Fibroblast of skin of abdomen (primary cell): ENCODE data around the gene BTBD7. TPM values are rescaled to one million over a fixed set of nuclear protein-coding genes. Genes with fewer than 3 reads are reported as not detected.
"Not testable (repeated sequence)": the region's sequence is repeated elsewhere in the genome, so short reads cannot be mapped to it uniquely, and the experiment has no call there.

Source experiments
- DNase-seq: peaks from one replicate; pipeline ENCODE4 v3.0.0-alpha.2; 2013
- polyA plus RNA-seq, 2 experiments: library from polyadenylated mRNA; unstranded; fragments of 120-200 nt; gene quantifications; one replicate each; pipeline ENCODE4 v1.2.1, GENCODE V29; 2013; ENCODE audit not compliant: insufficient read length in 2 of 2

The BTBD7 gene
- polyA plus RNA-seq (2013, experiment 1 of 2; ENCODE audit: insufficient read length) = 21.8 TPM
- polyA plus RNA-seq (2013, experiment 2 of 2; ENCODE audit: insufficient read length) = 23.8 TPM

DNA sequence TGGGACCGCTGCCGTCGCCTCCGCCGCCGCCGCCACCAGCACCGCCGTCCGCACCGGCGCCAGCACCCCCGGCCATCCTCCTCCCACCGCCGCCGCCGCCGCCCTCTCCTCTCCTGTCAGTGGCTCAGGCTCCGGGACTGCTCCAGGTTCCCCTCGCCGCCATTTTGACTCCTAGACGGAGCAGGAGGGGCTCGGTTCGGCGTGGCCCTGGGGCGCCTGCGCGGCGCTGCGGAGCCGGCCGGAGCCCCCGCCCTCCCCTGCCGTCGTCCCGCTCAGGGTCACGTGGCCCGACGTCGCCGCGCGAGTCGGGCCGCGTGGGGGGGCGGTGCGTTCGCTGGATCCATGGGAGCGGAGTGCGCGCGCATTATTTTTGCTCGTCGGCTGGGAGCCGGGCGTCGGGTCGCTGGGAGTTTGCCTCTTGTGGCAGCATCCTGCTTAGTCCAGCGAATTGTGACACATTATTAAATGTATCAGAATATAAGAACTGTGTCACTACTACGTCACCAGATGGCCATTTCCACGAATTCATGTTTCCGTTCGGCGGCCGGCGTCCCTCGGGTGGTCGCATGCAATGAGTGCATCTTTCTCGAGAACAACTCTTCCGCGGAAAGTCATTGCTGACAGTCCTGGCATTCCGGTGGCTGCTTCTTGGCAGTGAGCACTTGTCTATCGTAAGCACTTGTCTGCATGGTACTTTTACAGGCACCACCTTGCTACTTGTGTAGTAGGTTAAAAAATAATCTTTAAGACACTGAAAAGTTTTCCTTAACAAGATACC, at the start of gene BTBD7:
Gene BTBD7 (minus strand): TSS at position 184 of the 778 bp plus-strand sequence. CDS start 36,985 bp downstream, outside the sequence.
- DNase-seq = peak; percentile 96

GRCh38 chr14:93381644-93382043, 48.8 kb upstream of the BTBD7 start:
- DNase-seq = no peak

DNA sequence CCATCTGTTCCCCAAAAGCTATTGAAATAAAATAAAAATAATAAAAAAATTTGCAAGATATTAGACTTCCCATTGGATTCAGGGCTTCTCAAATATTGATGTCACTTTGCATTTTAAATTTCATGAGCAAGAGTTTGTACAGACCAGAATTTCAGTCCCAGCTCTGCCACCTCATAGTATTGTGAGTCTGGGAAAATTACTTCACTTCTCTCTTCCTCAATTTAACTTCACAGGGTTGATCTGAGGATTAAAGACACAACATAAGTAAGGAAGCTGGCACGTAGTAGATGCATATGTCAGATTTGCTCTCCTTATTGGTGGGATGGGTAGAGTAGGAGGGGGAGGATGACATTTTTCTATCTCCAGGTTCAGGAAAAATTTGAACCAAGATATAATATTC, 47.0 kb upstream of the BTBD7 start:
- no peak for DNase-seq

DNA sequence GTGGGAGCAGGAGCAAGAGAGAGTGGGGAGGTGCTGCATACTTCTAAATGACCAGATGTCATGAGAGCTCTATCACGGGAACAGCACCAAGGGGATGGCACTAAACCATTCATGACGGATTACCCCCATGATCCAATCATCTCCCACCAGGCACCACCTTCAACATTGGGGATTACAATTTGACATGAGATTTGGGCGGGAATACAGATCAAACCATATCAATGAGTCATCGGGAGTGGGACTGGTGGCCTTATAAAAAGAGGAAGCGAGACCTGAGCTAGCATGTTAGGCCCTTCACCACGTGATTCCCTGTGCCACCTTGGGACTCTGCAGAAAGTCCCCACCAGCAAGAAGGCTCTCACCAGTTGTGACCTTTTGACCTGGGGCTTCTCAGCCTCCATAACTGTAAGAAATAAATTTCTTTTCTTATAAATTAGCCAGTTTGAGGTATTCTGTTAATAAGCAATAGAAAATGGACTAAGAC, 42.9 kb upstream of the BTBD7 start:
- no peak for DNase-seq

DNA sequence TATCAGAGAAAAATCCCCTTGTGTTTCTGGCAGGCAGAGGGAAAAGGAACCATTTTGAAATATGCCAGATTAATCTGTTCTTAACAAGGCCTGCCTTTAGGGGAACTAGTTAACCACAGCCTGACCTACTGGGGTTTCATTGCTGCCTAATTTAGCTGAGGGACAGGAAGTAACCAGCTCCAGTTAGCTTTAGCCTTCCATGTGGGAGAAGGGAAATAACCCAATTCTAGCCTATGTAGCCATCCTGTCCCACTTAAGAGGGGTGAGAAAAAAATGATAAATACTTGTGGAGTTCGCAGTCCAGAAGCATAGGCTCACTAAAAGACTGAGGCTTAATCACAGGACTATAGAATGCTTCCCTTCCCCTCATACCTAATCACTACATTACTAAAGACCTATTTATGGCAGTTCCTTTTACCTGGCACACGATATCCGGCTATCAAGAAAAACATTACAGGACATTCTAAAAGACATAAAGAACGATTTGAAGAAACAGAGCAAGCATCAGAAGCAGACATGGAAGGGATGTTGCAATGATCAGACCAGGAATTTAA, 37.0 kb upstream of the BTBD7 start:
- DNase-seq = no peak

- no peak for DNase-seq
These were observed 36.3 kb upstream of the BTBD7 start for GRCh38 chr14:93368996-93369712.

- not testable (repeated sequence) for DNase-seq
These were observed 22.0 kb upstream of the BTBD7 start for GRCh38 chr14:93354873-93355272.

DNA sequence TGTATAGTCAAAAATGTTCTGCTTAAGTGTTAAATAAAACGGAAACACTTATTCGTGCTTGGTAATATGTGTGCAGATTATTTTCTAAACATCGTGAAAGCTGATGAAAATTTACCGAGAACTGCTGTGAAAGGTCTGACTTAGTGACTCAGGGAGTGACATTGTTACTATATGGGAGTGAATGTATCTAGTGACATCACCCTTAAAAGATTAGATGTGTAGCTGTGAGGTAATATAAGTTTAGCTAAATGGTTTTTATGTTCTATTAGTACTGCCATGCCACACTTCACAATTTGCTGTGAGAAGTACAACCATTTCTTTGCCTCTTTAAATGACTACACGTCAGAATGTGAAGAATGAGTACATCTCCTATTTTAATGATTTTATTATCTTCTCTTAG, 15.5 kb upstream of the BTBD7 start:
- DNase-seq = no peak

GRCh38 chr14:93347850-93348249, 15.0 kb upstream of the BTBD7 start:
- no peak for DNase-seq

- no peak for DNase-seq
These were observed 14.3 kb upstream of the BTBD7 start, which contains the start of gene COX8C for GRCh38 chr14:93346926-93347721. COX8C (plus strand) TSS chr14:93347182; CDS start chr14:93347269, 87 bp downstream.

DNA sequence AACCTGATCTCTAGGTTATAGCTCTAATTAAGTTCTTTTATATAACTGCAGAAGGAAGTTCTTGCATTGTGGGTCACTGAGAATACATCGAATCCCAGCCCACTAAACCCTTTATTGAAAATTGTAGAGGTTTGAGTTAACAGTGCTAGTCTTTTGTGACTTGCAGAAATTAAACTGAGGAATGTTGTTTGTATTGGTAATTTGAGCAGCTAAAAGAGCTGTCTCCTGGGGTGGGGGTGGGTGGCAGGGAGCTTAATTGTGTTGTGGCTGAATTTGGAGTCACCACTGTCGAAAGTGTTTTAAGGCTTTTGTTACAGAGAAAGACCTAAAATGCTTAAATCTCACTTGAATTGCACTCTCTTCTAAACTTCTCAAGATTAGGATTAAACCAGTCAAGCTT, 11.0 kb upstream of the BTBD7 start:
- no peak for DNase-seq

DNA sequence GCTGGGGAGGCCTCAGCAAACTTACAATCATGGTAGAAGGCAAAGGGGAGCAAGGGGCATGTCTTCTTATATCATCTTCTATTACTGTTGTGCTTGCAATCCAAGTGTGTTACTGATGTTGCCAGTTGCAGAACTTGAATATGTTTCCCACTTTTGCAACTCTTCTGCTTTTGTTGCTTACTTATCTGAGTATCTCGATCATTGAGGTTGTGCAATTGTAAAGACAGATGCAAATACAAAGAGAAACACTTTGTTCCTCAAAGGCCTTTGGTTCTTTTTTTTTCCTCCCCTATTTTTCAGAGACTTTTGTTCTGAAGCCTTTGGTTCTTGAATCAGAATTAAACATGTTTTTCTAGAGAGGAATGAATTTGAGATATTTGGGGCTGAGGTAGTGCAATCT, 10.4 kb upstream of the BTBD7 start:
- DNase-seq = no peak

DNA sequence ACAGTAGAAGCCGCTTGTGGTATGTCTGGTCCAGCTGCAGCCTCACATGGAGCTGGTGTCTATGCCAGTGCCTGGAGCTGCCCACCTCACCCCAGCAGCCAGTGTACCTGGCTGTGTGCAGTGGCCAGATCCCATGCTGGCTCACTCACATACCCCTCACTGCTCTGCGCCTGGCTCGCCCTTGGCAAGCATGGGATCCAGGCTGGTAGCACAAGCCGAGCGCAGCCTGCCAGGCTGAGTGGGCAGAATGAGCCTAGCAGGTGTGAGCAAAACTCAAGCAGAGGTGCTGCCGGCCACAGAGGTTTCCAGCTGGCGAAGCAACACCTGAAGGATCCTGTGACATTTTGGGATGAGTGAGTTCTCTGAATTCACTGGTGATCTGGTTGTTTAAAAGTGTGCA, 5.0 kb upstream of the BTBD7 start:
- DNase-seq = no peak

DNA sequence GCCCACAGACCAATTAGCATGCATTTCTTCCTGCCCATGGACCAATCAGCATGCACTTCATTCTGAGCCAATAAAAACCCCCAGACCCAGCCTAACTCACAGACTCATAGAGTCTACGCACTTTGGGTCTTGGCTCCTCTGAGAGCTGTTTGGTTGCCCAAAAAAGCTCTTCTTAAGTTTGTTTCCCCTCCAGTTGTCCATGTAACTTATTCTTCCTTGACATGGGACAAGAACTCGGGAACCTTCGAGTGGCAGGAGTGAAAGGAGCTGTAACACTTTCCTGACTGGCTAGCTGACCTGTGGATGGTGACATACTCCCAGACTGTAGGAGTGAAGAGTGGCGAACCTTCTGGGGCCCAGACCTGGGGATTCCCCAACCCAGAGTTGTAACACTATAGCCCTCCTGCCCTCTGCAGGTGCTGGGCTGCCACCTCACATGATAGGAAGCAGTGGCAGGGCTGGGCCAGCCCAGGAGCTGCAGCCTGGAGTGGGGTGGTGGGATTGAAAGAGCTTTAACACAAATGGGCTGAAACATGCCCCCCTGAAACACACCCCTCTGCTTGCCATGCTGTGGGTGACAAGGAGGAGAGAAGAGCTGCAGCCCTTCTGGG, 4.4 kb upstream of the BTBD7 start:
- no peak for DNase-seq

GRCh38 chr14:93333631-93334103, 831 bp upstream of the BTBD7 start:
- no peak for DNase-seq

DNA sequence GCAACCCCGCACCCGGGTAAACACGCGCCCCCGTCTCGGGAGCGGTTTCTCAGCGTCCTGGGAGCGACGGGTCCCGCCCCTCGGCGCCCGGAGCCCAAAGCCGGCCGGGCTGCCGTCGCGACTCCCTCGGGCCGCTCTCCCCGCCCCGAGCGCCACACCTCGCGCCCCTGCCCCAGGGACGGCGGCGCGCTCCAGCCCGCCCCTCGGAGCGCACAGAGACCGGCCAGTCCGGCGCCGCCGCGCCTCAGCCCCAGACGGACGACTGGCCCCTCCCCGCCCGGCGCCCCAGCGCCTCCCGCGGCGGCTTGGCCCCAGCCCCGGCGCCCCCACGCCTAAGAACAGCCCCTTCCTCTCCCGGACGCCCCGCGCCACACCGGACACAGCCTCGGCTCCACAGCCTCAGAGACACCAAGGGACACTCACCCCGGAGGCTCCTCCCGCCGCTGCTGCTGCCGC, 411 bp downstream of the BTBD7 start:
- peak; percentile 43 for DNase-seq

- no peak for DNase-seq
These were observed 974 bp downstream of the BTBD7 start for GRCh38 chr14:93331728-93332396.

DNA sequence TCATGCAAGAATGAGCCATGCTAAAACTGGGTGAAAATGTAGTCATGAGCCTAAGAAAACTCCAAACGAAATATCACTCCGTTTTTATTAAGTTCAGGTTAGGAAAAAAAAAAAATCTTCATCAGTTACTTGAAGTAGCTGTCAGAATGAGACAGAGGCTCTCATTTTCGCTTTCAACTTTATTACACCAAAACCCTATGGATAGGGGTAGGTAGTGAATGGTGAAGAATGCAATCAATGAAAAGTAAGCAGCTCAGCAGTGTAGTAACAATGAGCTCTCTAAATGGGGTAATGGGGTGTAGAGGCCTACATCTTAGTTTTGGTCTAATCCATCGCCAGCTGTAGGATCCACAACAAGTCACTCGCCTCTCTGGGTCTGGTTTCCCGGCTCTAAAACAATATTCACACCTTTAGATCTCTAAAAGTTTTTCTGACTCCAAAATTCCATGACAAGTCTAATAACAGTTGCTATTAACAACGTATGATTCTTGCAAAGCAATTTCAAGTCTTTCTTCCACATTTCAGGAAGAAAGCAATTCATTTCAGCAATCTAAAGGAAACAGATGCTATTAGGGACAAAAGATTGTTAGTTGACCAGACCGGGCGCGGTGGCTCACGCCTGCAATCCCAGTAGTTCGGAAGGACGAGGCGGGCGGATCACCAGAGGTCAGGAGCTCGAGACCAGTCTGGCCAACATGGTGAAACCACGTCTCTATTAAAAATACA, 1.7 kb downstream of the BTBD7 start:
- no peak for DNase-seq

DNA sequence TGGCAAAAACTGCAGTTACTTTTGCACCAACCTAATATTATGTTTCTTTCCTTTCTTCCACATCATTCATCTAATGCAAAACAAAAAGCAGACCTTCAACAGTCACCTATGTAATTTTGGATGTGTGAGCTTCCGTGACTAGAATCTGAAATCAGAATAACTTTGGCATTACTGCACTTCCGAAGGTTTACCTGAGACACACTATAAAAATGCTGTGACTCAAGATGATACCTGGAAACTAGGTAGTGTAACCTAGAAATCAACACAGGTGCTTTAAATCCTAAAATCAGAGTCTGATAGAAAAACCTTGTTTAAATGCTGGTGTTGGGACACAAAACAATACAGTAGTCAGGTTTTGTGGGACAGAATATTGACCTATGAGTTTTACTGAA, 2.2 kb downstream of the BTBD7 start:
- no peak for DNase-seq

DNA sequence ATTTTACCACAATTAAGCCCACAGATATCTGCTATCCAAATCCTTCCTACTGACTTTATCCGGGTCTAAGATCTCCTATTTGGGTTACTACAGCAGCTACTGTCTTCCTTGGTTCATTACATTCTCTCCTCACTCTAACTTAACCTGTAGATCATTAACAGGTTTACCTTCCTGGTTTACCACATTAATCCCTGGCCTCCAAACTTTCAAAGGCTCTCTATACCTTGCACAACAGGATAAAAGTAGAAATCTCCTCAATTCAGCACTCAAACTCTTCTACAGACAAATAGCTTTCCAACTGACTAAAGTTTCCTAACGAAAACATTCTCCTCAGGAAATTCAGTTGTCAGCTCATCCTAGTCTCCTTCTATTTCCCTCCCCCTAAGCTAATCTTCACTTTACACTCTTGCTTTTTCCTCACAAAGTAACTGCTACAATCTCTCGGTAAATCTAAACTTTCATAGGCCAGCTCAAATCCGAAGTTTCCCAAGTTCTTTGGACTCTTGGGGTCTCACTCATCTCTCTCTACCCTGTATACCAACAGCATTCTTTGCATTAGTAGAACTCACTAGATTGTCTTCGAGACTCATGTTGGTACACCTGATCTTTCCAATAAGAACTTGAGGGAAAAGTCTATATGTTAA, 2.7 kb downstream of the BTBD7 start:
- DNase-seq = no peak
